Testis (tissue), 2 donors: ENCODE data around the gene FAM228B.

Experiments
- CTCF ChIP-seq, 3 experiments: fragments of 450-650 bp in 2 of 3; fragments of 200-600 bp in 1 of 3; sonication (generic) in 1 of 3; IDR thresholded peaks; one replicate each; pipeline ENCODE4 v1.5.1; 2016 to 2019; ENCODE audit warnings: antibody characterized with exemption in 3 of 3, mild to moderate bottlenecking in 2 of 3, moderate library complexity in 1 of 3
- POLR2A ChIP-seq: fragments of 450-650 bp; IDR thresholded peaks from one replicate; pipeline ENCODE4 v1.6.1; 2017; ENCODE audit warnings: antibody characterized with exemption, mild to moderate bottlenecking, moderate library complexity

DNA sequence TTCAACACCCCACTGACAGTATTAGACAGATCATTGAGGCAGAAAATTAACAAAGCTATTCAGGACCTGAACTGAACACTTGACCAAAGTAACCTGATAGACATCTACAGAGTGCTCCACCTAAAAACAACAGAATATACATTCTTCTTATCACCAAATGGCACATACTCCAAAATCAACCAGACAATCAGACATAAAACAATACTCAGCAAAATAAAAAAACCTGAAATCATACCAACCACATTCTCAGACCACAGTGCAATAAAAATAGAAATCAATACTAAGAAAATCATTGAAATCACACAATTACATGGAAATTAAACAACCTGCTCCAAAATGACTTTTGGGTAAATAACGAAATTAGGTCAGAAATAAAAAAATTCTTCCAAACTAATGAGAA is 15.9 kb upstream of the FAM228B start:
- no peak for TF ChIP-seq CTCF (IDR thresholded peaks at IDR 0.05)
- no peak for TF ChIP-seq POLR2A
